Embryonic facial prominence (tissue), 1 donor: ENCODE results near the gene KDM1A.

Source experiments
- DNase-seq: peaks from one replicate; pipeline ENCODE4 v3.0.0-alpha.2; 2016; ENCODE audit errors: extremely low spot score

The KDM1A gene

DNA sequence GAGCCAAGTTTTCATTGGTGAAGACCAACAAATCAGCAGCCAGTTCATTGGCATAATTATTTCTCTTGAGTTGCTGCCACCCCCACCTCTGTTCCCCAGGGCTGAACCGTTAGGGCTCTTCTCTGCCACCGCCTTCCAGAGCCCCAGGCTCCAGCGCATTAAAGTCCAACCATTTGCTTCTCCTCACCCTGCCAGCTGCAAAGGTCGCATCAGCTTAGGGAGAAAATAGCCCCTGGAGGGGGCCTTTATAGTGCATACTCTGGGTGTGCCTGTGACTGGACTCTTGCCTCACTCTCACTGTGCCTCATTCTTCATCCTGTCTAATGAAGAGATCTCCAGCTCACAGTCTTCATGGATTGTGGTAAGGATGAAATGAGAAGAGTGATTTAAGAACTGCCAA is 50.4 kb downstream of the KDM1A start:
- no peak for DNase-seq

DNA sequence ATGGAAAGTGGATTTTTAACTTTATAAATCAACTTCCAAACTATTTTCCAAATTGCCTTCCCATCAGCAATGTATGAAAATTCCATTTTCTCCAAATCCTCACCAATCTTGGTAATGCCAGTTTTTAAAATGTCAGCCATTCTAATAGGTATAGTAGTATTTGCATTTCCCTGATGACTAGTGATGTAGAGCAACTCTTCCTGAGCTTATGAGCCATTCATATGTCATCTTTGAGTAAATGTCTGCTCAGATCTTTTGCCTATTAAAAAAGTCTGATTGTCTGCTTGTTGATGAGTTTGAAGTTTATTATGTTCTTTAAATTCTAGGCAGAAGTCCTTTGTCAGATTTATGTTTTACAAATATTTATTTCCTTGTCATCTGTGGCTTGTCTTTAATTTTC is 54.7 kb downstream of the KDM1A start:
- DNase-seq: no peak

DNA sequence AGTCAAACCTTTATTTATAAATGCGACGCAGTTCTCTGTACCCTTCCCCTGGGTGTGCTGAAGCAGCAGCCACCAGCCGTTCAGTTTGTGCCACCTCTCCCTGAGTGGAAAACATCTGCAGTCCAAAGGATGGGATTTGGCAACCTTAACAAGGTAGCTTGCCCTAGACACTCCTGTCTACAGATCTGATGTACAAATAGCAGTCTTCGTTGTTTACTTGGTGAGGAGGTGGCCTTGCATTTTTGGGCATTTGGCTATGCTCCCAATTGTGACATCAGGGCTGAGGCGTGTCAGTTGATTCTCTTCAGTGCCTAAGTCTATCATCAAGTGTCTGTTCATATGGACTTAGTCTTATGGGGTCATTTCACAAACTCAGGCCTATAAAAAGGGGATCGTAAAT is 59.8 kb downstream of the KDM1A start:
- no peak for DNase-seq

DNA sequence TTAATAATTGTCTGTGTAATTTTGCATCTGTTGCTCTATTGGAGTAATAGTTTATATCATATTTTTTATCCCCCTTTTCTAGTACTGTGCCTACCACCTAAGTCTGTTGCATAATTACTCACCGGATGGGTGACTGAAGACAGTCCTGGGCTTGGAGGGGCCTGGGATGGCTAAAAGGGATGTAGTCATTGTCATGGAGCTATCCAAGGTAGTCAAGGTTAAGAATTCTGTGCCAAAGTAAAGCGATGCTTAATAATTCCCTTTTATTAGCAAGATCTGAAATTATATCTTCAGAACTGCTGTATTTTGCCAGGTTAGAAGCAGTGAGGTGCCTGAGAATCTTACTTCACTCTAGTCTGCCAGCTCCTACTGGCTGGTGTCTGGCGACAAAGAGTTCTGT is 61.6 kb downstream of the KDM1A start:
- DNase-seq: no peak

DNA sequence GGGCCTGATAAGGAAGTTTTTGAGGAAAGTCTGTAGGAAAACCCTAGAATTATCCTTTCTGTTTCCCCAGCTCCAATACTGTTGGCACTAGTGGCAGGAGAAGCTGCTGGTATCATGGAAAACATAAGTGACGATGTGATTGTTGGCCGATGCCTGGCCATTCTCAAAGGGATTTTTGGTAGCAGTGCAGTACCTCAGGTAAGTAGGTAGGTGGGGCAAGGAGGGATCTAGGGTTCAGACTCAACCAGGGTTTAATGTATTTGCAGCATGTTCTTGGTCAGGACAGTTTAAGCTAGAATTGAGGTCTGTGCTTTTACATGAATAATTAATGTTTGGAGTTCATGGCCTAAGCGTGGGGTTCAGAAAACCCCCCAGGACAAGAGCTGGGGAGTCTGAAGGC is 62.1 kb downstream of the KDM1A start:
- DNase-seq: no peak

DNA sequence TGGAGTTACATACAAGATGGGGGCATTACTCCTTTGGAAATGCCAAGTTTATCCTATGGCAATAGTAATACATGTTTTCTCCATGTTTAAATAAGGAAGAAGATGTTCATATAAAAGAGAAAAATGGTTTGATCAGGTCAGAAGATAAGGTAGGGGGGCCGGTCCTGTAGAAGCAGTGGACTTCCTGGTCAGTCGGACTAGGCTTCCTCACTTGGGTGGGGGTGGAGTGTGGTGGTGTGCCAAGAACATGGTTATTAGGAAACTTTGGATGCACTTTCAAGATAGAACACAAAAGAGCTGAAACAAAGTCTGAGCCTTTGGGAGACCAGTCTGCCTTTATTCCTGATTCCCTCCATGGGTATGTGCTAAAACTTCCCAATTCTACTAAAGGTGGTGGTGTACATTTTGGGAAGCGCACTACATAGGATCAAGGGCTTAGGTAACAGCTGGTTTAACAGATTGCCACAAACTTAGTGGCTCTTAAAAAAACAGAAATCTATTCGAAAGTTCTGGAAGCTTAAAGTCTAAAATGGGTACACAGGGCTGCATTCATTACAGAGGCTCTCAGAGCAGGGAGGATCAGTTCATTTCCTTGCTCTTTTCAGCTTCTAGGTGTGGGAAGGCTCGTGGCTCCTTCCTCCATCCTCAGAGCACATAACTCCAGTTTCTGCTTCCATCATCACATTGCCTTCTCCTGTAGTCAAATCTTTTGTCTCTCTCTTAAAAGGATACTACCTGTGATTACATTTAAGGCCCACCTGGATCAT is 64.6 kb downstream of the KDM1A start:
- DNase-seq: no peak

DNA sequence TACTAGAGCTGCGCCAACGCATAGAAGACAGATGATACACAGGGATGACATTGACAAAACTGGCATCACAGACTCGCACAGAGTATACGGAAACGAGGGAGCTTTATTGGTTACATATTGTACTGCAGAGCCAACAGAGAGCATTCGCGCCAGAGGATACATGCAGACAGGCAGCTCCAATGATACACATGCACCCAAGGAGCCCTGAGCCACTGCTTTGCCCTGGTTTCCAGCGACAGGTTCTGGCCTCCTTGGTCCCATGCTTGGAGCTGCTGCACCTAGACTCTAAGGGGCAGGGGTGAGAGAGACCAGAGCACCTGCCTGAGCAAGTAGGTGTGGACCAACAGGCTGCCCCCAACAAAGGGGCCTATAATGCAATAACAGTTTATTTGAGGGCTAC is 65.6 kb downstream of the KDM1A start:
- no peak for DNase-seq

DNA sequence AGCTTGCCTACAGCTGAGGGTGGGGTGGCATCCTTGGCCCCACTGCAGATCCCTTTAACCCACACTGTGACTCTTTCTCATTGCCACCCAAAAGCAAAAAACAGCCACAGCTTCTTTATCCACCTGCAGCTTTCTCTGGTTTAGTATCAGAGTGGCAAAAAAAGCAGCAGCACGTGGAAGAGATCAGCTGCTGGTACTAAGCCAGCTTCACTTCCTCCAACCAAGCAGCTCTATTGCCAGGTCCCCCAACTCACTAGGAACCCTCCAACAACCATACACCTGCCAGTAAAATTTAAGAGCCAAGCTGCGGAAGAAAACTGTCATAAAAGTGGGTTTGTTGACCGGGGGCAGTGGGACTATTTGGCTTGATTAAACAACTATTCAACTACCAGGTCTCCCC is 66.4 kb downstream of the KDM1A start:
- DNase-seq: no peak

DNA sequence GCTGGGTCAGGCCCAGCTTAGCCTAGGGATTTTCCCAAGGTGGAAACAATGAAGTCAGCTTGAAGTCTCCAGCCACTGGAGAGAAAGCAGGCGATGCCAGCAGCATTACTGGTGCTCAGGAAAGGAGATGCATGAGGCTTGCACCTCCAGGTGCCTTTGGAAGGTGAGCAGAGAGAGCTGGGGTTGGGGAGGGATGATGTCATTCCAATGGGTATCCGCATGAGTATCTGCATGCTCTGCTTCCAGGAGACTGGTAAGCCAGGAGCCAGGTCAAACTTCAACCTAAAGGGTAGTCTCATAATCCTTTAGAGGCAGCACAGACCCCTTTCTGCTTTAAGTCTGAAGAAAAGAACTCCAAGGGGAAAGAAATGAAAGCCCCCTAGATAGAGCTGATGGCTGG is 68.8 kb downstream of the KDM1A start:
- DNase-seq: no peak

DNA sequence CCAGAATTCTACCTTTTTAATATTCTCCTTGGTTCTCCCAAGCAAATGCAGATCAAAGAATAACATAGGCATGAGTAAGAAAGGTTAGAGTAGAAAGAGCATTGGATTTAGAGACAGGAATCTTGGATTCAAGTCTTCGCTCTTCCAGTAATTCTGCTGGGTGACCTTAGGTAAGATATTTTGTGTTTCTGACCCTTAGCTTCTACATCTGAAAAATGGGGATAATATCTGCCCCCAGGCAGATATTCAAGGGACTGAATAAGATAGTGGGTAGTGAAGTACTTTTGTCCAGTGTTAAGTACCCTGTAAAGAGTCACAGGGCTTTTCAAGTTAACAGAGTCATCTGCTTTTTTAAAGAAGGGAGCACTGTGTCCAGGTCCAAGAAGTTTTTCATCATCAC is 70.8 kb downstream of the KDM1A start:
- DNase-seq: no peak

DNA sequence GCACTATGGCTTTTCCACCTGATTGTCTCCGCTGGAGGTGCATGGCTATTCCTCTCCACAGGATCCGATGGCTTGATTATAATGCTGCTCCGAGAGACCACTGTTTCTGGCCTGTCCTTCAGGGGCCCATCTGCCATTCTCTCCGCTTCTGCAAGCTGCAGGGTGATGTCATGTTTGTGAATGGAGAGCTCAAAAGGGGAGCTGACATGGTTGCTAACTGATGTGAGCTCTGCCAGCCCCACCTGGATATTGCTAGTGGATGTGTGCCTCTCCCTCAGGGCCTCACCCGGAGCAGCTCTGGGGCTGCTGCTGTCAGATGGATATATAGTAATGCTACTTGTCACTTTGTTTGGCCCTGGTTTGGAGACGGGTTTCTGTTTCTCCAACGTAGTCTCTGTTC is 72.3 kb downstream of the KDM1A start:
- no peak for DNase-seq

DNA sequence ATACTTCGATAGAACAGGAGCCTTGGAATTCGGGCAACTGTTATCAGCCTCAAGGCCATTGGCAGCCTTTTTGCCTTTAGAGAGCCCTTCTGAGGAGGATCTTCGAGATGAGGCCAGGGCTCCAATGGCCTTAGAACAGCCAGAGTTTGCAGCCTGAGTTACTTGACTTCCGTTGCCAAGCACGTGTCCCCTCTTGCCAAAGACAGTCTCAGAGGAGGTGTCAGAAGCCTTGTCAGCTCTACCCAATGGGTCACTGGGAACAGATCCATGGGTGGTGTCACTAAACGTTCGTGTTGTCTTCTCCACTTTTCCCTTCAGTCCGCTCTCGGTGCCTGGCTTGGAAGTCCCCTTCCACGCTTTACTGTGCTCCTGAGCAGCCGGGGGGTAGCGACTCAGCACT is 73.2 kb downstream of the KDM1A start:
- no peak for DNase-seq

DNA sequence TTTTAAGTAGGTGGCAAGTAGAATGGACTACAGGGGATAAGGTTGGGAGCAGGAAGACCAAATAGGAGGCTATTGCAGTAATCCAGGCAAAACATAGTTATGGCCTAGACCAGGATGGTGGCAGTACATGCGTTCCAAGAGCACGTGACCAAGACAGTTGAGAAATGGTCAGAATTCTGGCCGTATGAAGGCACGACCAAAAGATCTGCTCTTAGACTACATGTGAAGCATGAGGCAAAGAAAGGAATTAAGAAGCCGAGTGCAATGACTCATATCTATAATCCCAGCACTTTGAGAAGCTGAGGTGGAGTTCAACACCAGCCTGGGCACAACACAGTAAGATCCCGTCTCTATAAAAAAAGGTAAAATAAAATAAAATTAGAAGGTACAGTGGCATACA is 78.0 kb downstream of the KDM1A start:
- no peak for DNase-seq

DNA sequence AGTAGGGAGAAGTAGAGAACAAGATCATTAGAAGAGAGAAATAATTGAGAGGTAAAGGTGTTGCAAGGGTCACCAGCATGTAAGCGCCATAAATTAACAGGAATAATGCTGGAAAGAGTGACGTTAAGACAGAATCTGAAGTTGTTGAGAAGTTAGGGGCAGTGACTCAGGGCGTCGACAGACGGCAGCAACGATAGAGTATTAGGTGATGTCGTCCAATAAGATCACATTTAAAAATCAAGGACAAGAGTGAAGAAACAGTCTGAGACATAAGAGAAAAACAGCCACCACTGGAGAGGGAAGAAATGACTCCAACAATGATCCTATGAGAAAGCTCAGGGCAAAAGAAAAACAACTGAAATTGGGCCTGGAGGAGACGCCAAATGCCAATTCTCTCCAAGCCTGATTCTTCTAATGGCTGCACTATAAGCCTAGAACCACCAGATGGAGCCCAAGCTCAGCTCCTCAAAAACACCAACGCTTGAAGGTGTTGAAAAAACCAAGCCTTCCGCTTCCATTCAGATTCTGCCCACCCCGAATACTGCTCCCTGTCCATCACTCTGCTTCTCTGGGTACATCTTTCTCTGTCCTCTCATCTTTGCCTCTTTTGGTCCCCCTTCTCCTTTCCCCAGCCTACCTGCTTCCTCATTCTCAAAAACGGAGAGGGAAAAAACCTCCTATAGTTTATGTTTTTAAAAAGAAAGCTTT is 79.3 kb downstream of the KDM1A start:
- peak; percentile 27 for DNase-seq

DNA sequence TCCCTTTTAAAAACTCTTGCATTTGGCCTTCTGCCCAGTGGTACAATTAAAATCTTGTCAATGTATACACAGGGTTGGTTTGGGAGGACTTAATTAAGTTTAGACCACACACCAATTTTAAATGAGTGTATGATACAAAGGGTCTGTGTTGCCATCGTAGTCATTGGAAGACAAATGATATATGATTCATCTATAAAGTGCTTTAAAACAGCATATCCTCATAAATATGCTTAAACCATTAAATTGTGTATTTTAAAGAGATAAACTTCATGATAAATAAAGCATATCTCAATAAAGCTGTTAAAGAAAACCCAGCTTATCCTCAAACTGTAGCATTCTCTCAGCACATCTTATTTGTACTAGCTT is 79.9 kb downstream of the KDM1A start:
- no peak for DNase-seq

DNA sequence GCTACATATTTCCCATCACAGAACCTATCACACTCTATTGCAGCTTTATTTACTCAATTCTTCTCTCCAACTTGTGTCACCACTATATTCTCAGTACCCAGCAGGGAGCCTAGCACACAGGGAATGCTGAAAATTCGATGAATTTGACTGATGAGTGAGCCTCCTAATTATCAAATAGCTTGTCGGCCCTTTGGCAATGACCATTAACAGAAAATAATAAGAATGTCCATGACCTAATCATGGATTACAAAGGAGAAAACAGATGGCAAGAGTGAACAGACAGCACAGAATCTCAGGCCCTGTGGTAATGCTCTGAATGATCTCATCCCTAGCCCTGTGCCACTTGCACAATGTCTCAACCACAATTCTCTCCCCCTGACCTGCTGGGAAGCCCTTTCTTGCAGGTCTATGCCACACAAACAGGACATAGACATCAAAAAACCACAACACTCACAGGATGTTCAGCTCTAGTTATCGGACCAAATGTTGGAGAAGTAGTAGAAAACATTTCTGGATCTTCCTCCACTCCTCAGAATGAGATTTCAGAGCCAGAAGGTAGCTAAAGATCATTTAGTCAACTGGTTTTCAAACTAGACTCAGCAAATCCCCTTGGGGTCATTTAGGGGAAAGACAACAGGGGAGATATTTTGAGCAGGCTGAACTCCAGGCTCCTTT is 80.9 kb downstream of the KDM1A start:
- no peak for DNase-seq

DNA sequence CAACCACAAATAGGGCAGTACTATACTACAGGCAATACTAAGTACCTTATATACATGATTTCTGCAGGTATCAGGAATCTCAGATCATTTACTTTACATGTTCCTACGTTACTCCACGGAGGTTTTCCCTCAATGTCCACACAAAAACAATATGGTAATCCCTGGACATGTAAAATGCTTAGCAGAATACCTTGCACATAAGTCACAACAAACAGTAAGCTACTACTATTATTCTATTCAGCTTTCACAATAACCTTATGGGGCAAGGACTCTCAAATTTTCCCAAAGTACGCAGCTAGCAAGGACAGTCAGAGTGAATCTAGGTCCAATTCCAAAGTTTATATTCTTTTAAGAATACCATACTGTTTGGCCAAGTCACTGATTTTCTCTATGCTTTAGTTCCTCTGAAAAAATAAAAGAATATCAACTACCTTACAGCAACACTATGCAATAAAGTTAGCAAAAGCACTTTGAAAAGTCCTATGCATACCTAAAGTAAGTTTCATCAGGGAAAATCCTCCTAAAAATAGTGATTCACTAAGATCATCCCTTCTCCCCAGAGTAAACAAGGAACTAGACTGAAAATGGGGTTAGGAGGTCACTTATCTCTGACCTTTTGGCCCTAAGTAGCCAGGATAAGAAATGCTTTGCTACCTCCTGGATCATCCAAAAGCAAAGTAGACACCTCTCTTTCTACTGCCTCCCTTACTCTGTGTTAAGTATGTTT is 82.0 kb downstream of the KDM1A start:
- no peak for DNase-seq

DNA sequence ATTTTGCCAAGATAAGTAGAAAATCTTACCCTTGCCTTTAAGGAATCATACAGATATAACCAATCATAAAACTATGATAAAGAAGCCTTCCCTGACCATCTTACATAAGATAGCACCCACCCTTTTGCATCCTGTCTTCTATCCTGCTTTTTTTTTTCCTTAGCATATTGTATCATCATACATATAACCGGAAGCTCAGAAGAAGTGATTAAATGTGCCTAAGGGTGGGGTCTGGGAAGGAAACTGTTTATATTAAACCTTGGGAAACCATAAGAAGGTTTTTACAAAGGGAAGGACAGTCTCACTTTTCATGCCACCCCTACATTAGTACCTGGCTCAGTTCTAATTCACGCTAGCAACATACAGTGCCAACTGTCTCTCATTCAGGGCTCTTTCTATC is 82.6 kb downstream of the KDM1A start:
- no peak for DNase-seq

DNA sequence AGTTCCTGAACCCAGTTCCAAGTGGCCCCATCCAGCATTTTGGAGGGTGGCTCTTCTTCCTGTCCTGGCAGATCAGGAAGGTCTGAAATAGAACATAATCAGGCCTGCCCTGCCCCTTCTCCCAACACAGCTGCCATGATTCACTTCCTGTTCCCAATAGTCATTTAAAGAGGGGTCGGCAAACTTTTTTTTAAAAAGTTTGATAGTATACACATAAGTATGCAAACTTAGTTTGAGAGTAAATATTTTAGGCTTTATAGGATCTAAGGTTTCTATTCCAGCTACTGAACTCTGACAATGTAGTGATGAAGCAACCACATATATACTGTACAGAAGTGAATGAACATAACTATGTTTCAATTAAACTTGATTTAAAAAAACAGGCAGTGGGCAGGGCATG is 83.0 kb downstream of the KDM1A start:
- DNase-seq: no peak

DNA sequence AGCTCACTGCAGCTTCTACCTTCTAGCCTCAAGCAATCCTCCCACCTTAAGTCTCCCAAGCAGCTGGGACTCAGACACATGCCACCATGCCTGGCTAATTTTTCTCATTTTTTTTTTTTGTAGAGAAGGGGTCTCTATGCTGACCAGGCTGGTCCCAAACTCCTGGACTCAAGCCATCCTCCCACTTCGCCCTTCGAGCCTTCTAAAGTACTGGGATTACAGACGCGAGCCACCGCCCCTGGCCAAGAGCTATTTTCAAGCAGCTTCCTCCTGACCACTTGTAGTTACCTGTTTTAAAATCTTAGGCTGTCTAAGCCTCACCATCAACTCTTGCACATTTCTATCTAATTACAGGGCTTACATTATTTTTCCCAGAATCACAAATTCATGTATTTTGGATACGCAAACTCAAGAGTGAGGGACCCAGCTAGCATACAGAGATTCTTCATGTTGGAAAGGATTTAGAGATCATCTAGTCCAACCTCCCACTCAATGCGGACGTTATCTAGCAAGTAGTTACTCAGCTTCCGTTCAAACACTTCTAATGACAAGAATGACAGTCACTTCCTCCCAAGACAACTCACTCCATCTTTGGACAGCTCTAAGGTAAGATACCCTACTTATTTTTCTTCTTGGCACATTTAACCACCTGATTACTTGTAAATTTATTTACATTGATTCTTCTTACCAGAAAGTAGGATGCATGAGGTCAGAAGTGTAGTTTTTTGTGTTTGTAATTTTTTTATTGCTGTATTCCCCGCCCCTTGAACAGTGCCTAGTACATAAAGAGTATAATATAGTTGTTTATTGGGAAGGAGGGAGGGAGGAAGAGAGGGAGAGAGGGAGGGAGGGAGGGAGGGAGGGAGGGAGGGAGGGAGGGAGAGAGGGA is 84.0 kb downstream of the KDM1A start:
- DNase-seq: no peak

DNA sequence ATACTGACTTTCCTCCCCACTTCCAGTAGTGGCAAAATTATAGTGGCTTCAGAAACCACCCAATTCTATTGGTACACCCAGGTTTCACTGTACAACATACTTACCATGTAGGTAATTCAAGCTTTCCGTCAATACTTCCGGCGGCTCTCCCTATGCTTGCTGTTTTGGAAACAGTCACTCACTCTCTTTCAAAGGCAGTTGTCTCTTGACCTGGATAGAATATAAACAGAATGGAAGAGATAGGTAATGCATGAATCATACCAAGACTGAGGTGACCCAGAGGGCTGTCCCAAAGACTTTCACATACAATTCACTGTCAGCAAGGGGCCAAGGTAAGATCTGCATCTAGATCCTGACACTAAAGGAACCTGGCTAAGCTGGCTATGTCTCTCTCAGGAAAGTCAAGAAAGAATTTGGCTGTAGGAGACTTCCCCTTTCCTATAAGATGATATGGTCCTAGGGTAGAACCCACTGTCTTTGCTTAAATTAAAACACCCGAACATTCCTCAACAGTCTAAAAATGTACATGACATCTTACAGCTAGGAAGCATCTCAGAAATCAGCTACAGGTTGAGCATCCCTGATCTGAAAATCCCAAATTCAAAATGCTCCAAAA is 89.8 kb downstream of the KDM1A start:
- DNase-seq: no peak
